Activated T-cell treated with anti-CD3 and anti-CD28 coated beads, Interleukin-2, amount 50 U/mL, for 1 hour (primary cell): Measurements from ENCODE around the gene OS9.

Experiments
- DNase-seq: peaks from one replicate; pipeline ENCODE4 v3.0.0-alpha.2; 2020

Gene OS9

DNA sequence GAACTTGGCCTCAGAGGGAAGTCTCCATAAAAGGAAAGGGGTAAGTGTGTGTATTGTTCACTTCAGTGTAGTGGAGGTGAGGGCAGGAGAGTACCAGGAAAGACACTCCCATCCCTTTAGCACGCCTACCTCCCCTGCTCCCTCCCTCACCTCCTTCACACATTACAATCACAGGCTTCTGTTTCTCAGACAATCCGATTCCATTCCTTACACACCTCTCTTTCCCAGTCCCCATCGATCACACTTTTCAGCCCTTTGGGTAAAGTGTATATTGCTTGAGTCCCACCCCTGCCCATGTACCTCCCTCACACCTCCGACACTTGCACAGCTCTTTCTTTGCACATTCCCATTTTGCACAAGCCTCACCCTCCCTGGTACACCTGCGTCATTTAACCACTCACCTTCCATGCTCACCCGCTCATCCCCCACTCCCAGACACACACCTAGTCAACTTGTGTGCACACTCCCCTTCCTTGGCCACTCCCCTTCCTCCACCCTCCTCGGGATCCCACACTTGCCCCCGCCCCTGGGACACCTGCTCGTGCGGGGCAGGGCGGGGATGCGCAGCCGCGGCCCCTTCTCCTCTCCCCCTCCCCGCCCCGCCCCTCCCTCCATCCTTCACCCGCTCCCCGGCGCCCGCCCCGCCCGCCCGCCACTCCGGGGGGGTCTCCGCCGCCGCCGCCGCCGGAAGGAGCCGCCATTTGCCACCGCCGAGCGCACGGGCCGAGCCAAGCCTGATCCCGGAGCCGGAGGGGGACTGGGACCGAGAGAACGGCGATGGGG, 60.7 kb downstream of the OS9 start, which contains the start of gene MARCHF9:
Gene MARCHF9 (plus strand): TSS at position 693 of the 783 bp plus-strand sequence. CDS start 426 bp downstream, outside the sequence.
- peak; percentile 85 for DNase-seq

DNA sequence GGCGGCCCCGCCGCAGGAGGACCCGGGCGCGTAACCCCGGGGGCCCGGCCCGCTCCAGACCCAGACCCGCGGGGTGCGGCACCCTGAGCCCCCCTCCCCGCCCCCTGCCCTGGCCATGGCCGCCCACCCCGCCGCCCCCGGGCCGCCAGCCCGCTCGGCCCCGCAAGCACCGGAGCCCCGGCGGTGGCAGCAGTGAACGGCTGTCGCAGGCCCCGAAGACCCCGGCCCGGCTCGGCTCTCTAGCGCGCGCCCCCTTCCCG, 61.2 kb downstream of the OS9 start:
- DNase-seq = no peak

DNA sequence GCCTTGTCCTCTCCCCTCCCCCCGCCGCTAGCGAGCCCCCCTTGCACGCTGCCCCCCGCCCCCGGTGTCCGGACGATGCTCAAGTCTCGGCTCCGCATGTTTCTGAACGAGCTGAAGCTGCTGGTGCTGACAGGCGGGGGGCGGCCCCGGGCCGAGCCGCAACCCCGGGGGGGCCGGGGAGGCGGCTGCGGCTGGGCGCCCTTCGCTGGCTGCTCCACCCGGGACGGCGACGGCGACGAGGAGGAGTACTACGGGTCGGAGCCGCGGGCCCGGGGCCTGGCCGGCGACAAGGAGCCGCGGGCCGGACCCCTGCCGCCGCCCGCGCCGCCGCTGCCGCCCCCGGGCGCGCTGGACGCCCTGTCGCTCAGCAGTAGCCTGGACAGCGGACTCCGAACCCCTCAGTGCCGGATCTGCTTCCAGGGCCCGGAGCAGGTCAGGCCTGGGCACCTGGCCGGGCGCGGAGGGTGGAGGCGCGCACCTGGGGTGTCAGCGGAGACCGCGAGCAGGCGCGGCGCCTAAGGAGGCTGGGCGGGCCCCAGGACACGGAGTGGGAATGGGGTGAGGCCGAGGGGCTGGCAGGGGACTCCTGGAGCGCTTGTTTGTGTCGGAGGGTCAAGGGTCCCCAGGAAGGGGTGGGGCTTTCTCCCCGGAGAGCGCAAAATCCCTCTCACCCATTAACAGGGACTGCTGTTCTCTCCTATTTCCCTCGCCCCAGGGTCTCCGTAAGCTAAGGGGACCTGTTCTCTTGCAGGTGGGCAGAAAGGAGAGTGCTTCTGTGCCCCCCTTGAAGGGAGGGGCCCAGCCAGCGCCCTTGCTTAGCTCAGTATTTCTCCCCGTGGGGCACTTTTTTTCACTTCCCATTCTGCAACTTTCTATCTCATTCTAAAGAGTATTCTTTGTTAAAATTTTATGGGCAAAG, 61.8 kb downstream of the OS9 start:
- peak; percentile 62 for DNase-seq

DNA sequence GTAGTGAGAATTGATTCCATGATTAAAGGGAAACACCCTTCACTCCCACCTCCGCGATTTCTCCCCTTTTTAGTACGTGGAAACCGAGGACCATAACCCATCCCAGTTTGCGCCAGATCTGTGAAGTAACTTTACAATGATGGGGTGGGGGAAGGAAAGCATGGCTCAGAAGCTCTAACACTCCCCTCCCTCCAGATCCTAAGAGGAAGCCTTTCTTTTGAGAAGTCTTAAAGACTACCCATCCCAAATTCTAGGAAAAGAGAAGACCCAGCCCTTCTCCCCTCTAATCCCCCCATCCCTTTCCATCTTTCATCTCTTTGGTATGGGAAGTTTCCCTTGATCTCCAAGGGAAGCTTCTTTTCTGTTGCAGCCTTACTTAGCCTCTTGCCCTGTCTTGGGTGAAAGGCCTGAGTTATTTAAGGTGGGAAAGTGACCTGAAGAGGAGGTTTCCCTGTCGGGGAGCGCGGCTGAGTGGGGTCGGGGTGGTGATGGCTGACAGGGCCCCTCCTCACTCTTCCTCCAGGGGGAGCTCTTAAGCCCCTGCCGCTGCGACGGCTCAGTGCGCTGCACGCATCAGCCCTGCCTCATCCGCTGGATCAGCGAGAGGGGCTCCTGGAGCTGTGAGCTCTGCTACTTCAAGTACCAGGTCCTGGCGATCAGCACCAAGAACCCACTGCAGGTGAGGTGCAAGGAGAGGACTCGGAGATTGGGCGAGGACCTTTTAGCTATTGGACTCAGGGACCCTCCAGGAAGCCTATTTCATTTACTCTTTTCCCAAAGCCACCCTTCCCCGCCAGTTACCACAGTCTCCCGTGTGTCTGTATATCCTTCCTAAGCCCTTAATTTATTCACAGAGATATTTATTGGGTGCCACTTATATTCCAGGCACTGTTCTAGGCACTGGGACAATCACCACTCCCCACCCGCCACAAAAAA, 62.7 kb downstream of the OS9 start:
- peak; percentile 74 for DNase-seq

DNA sequence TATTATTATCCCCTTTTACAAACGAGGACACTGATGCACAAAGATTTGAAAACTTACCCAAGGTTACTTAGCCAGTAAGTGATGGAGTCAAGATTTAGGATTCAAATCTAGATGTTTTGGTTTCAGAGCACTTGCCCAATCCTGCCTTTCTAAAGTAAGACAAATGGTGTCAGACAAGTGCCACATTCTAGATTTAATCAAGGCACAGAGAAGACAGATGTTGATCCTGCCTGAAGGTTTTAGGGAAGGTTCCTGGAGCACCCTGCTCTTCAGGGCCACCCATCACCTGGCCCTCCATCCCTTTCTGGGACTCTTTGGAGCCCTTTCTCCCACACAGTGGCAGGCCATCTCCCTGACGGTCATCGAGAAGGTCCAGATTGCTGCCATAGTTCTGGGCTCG, 63.8 kb downstream of the OS9 start:
- peak; percentile 15 for DNase-seq

DNA sequence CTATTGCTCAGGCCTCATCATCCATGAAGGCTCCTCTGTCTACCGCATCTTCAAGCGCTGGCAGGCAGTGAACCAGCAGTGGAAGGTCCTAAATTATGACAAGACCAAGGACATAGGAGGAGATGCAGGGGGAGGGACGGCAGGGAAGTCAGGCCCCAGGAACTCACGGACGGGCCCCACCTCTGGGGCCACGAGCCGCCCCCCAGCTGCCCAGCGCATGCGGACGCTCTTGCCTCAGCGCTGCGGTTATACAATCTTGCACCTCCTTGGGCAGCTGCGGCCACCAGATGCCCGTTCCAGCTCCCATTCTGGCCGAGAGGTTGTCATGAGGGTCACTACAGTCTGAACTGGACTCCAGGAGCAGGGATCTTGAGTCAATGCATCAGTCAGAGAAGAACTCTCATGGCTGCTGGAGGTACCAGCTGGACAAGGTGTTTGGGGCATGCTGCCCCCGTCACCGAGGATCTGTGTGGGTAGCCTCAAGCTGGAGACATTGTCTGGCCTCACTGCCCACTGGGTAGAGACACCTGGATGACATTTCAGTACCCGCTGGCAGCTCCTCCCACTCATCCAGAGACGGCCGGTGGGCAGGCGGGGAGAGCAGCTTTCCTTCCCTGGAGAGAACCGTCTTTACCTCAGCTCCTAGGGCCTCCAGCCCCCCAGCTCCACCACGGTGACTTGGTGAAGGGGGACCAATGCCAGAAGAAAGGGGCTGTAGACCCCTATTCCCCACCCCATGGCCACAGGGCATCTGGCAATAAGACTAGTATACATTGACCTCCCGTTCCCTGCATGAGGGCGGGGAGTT, 64.8 kb downstream of the OS9 start:
- no peak for DNase-seq

DNA sequence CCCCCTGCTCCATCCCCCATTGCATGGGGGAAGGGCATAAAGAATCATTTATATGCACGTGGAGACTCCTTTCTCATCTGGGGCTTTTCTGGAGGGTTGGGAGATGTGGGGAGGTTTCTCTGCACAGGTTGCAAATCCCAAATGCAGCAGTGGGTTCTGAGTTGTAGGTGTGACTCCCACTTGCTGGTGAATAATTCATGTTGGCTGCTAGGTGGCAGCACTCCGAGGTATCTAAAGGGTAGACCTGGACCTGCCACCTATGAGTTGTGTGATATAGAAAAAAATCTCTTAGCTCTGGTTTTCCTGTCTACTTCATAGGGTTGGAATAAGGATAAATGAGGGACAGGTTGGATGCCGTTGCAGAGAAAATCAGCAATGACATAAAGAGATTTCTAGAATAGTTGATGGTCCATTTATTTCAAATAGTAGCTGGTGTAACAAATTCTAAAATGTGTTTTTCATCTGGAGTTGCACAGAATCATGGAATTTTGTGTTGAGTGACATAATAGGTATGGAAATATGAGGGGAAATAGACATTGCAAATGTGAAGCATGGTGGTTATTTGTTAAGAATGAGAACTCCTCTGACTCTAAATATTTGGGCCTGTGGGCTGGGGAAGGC, 65.5 kb downstream of the OS9 start:
- DNase-seq = no peak

DNA sequence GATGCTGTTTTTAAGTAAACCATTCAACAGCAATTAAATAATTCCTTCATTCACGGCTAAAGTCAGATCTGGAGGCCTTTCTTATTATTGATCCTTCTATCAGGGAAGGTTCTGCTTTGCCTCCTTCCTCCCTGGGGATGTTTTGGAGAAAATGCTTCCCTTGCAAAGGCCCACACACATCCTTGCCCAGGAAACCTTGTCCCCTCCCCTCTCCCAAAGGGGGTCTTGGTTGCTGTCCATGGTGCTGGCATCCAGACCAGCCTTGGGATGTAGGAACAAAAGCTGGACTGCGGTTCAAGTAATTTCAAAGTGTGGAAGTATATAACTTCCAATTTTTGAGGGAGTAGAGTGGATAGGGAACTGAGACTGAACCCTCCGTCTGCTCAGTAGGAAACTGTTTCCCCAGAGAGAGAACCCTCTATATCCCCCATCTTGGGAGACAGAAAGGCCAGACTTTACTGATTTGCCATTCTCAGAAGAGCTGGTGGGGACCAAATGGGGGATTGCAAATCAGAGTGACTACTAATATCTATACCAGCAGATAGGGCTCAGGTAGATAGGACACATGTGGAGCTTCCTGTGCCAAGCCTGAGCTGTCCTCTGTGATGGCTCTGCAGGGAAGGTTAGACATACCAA, 66.5 kb downstream of the OS9 start:
- DNase-seq = no peak

DNA sequence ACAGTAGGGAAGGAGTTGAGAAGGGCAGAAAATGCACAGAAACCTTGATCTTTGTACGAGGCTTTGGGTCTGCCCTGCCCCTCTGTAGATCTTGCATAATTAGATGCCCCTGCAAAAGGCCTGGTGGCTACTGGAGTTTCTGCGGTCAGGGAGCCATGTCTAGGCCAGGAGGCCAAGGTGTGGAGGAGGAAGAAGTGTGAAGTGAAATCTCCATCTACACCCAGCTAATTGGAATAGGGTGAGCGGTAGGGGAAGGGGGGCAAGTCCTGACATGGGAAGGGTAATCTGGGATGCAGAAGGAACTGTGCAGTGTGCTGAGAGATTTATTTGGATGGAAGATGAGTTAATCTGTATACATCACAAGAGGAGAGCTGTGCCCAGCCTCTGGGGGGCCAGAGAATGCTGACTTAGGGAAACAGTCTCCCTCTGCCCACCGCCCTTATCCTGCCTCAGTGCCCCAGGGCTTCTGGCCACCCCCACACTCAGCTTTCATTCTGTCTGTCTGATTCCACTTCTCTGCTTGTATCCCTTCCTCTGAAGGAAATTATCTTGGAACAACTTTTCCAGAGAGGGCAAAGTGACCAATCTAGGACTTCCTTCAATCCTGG, 67.6 kb downstream of the OS9 start:
- DNase-seq = no peak

DNA sequence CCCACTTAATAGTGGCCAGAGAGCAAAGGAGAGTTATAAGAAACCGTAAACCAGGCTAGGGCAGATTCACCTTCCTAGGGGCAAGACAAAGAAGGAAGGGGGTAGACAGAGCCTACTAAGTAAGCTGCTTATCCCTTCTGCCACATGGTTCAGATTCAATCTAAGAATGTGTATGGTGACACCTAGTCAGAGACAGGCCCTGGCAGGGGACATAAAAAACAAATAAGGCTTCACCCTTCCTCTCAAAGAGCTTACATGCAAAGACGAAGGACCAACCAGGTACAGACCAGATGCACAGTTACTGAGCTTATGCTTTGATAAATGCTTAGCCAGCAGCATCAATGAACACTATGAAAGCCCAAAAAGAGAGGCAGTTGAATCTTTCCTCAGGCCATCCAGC, 68.5 kb downstream of the OS9 start:
- DNase-seq = no peak

DNA sequence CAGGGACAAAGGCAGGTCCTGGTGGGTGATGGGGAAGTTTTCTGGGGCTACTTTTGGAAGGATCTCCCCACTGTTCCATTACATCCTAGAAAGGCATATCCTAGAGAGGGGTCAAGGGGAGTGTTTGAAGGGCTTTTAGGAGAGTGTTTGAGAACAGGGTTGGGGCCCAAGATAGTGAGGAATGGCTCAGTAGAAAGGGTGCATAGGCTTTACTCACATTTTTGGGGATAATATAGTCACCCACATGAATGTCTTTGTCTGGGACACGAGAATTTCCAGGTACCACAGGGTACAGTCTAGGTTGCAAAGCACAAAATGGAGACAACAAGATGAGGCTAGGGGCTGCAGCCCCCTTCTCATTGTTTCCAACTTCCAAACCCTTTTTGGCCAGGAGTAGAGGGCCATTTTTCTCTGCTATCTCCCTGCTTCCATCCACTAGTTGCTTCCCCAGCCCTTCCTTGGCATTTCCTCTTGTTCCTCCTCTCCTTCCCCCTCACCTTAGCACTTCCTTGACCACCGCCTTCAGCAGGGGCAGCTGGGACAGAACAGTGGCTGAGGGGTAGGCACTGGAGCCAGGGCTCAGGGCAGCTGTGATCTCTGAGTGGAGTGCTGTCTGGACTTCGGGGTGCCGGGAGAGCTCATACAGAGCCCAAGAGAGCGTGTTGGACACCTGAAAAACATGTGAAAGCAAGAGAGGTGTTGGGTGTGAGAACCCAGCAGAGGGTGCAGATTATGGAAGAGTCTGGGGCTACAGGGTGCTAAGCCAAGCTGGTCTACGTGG, 70.1 kb downstream of the OS9 start:
- no peak for DNase-seq

DNA sequence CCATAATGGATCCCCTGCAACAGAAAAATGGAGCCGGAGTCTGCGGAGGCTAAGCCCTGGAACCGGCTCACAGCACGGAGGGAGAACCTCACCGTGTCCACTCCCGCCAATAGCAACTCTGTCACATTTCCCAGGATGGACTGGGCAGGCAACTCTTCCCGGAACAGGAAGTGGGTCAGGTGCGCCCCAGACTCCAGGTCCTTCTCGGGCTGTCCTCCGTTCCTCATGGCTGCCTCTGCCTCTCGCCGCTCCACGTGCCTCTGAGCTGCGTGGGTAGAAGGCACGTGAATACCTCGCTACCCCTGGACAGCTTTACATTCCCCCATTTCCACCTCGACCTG, 70.7 kb downstream of the OS9 start:
- no peak for DNase-seq

DNA sequence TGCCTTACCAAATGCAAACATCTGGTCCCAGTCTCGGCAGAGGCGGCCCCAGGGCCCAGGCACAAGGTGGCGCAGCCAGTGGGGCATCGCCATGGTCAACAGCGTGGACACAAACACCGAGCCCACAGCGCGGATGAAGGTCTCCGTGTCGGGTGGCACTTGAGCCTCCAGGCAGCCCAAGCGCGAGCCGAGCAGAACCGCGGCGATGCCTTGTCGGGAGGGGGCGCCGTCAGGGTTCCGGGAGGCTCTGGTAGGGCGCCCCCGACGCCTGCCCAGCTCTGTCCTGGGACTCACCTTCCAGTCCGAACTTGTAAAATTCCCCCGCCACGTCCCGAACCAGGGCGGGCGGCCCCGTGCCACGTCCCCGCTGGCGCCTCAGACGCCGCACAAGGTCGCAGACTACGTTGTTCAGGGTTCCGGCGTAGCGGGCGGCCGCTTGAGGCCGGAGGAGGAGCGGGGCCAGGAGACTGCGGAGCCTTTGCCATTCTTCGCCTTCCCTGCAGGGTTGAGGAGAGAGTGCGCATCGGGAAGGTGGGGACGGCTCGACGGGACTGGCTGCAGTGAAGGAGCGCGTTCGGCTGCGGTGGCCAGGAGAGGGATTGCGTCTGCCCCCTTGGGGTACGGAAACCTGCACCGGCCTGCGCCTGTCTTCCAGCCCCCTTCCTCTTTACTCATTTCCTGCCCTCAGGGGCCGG, 71.2 kb downstream of the OS9 start:
- DNase-seq = peak; percentile 68

DNA sequence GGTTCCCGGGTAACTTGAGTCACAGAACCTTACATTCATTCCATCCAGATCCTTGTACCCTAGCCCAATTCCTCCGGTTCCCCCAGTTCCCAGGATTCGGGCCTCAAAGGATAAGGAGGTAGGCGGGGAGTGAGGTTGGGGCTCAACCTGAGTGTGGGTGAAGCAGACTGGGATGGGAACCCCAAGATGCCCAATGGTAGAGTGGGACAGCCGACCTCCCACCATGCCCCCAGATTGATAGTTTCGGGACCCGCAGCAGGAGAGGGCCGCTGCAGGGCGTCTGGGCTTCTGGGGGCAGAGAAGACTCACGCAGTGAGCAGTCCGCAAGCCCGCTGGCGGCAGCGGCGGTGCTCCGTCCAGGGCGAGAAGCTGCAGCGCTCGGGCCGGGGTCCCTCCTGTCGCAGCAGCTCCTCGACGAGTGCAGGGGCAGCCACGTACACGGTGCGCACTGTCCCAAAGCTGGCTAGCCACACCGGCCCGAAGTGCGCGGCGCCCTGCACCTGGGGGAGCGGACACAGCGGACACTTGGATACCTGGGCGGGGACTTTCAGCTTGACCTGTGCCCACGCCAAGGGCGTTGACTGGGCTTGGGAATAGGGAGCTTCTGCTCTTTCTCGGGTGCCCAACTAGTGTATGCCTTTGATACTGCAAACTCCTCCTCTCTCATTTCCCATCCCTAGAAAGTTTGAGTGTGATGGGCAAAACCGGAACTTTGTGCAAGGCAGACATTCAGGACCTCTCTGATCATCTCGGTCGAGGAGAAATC, 71.9 kb downstream of the OS9 start:
- DNase-seq = peak; percentile 31

DNA sequence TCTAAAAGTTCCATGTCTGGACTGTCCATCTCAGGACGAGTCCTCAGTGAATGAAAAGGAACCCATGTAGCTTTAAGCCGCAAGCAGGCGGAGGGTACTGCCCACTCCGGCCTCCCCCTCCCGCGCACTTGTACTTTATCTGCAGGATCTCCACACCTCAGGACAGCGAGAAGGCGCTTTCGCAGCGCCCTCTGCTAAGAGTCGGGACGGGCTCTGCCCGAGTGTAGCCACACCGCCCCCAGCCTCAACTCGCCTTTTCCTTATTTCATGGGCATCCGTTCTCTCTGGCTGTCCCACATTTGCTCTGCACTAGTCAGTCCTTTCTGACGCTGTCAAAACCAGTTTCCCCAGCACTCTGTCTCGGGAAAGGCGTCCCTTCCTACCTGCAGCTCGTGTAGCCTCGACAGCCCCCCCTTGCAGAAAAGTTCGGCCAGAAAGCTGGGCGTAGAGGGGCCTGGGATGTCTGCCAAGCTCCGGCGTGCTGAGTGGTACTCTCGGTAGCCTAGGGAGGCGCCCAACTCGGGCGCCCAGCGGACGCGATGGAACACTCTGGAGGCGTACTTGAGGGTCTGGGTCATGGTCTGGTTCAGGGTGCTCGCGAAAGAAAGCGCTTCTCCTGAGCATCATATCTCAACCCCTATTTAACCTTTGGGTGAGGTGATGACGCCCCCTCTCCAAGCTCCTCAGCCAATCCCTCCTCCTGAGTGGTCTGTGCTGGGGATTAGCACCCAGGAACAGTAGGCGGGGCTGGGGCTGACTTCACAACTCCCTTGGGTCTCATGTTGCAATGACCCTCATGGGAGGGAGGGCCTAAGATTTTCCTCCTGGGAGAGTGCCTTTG, 72.8 kb downstream of the OS9 start, which contains the start of gene CYP27B1:
Gene CYP27B1 (minus strand): TSS at position 615 of the 841 bp plus-strand sequence. CDS start 37 bp downstream, at position 578.
- no peak for DNase-seq

DNA sequence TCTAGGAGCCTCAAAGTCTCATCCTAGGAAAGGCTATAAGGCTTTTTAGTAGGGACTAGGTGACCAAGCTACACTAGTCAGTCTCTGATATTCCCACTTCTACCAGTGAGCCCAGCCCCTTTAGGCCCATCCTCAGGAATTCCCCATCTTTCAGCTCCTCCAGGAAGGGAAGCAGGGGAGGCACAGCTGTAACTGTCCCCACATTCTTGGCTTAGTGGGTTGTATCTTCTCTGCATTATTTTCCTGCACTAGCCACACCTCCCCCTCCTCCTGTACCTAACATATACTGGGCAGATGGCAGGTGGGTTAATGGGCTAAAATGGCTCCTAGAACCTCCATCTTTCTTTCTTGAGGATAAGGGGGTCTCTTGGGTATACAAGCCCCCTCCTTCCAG, 73.4 kb downstream of the OS9 start:
- no peak for DNase-seq

DNA sequence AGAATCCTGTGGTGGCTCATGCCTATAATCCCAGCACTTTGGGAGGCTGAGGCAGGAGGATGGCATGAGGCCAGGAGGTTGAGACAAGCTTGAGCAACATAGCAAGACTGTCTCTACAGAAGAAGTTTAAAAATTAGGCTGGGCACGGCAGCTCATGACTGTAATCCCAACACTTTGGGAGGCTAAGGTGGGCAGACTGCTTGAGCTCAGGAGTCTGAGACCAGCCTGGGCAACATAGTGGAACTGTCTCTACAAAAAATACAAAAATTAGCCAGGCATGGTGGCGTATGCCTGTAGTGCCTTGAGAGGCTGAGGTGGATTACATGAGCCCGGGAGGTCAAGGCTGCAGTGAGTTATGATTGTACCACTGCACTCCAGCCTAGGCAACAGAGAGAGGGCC, 73.9 kb downstream of the OS9 start:
- no peak for DNase-seq

DNA sequence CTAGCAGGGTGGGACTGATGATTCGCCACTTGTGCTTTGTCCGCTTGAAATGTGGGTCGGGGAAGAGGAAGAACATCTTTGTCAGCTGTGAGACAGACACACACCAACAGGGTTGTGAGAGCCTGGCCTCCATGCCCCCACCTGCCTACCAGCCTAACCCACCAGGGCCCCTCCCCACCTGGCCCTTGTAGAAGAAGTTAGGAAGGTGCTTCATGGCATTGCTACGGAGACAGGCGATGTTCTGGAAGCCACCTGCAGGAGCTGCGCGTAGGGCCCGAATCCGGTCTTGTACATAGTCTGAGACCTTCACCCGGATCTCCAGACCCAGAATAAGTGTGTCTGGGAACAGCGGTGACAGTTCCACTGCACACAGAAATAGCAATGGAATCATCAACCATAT, 75.7 kb downstream of the OS9 start:
- DNase-seq = no peak
